Measurements from ENCODE around the gene SLX9. TPM values are rescaled to one million over a fixed set of nuclear protein-coding genes. Genes with fewer than 3 reads are reported as not detected.
A peak's percentile ranks its signal among the peaks of the same experiment; 100 is the strongest.

The SLX9 gene
- total RNA-seq, 6 donors from 2014 or later: 5.5 to 34.6 (median 22.8) TPM

- DNase-seq: peak in 1 of 2 donors; percentile 75
- no peaks in the 10 kb centered on the region for H3K27me3 ChIP-seq
These were observed 72.3 kb downstream of the SLX9 start for GRCh38 chr21:45011911-45012661.

GRCh38 chr21:45012662-45013259 is 72.9 kb downstream of the SLX9 start:
- TF ChIP-seq POLR2AphosphoS5 (IDR thresholded peaks at IDR 0.05) (no peak), EP300 (IDR thresholded peaks at IDR 0.05) (no peak), POLR2A (IDR thresholded peaks at IDR 0.05) (no peak), CTCF (IDR thresholded peaks at IDR 0.05) (no peak)
- ATAC-seq (ENCODE audit: low FRiP score in 2 of 2) (no peak), DNase-seq (no peak)
- H3K27me3 ChIP-seq: peaks cover 0 to under 1% (median under 1%) of the 10 kb centered on the region in 4 donors
- H3K4me3 ChIP-seq: no peak overlapping the region
- peaks cover under 1 to 9% (median 5%) of the 10 kb centered on the region in 4 donors for H3K4me1 ChIP-seq
- H3K27ac ChIP-seq: no peak overlapping the region
- no peaks in the 10 kb centered on the region for H3K36me3 ChIP-seq
- no peaks in the 10 kb centered on the region for H3K9me3 ChIP-seq
- 83 to 87% methylated on average over 9 to 10 of the region's 10 CpGs for WGBS, 2 donors

More at GRCh38 chr21:45011911-45012661, 72.3 kb downstream of the SLX9 start:
- H3K27ac ChIP-seq: no peak overlapping the region
- 65 to 80% methylated on average over 2 to 30 of the region's 30 CpGs for WGBS, 2 donors
- no peaks in the 10 kb centered on the region for H3K9me3 ChIP-seq
- no peaks in the 10 kb centered on the region for H3K36me3 ChIP-seq
- no peak overlapping the region for H3K4me3 ChIP-seq
- peaks cover 0 to 5% (median 4%) of the 10 kb centered on the region in 4 donors for H3K4me1 ChIP-seq
- TF ChIP-seq EP300 (IDR thresholded peaks at IDR 0.05) (no peak), POLR2AphosphoS5 (IDR thresholded peaks at IDR 0.05) (peak in 1 of 2 donors; percentile 21)
- ATAC-seq (ENCODE audit: low FRiP score in 2 of 2): peak; percentile 17 to 52

- H3K9me3 ChIP-seq: no peaks in the 10 kb centered on the region
- 70 to 91% methylated on average over 9 to 19 of the region's 19 CpGs for WGBS, 2 donors
- peaks cover 7 to 14% (median 10%) of the 10 kb centered on the region in 4 donors for H3K4me1 ChIP-seq
- no peaks in the 10 kb centered on the region for H3K36me3 ChIP-seq
- H3K27me3 ChIP-seq: peaks cover 0 to 7% (median 3%) of the 10 kb centered on the region in 4 donors
- DNase-seq (peak in 1 of 2 donors; percentile 66), ATAC-seq (ENCODE audit: low FRiP score in 2 of 2) (no peak)
- TF ChIP-seq EP300 (IDR thresholded peaks at IDR 0.05) (no peak), POLR2AphosphoS5 (IDR thresholded peaks at IDR 0.05) (no peak), CTCF (IDR thresholded peaks at IDR 0.05) (no peak), POLR2A (IDR thresholded peaks at IDR 0.05) (no peak)
- H3K4me3 ChIP-seq: no peak overlapping the region
- no peak overlapping the region for H3K27ac ChIP-seq
These were observed 73.5 kb downstream of the SLX9 start for GRCh38 chr21:45013260-45013841.

- Histone ChIP-seq H3K27me3 (peaks cover 0 to 14% (median 9%) of the 10 kb centered on the region in 4 donors), H3K27ac (no peak overlapping the region), H3K9me3 (no peaks in the 10 kb centered on the region), H3K4me3 (no peak overlapping the region), H3K4me1 (peaks cover 12 to 24% (median 18%) of the 10 kb centered on the region in 4 donors), H3K36me3 (no peaks in the 10 kb centered on the region)
- 82 to 83% methylated on average over 14 of the region's 14 CpGs for WGBS, 2 donors
- no peak for TF ChIP-seq CTCF (IDR thresholded peaks at IDR 0.05)
- no peak for TF ChIP-seq EP300 (IDR thresholded peaks at IDR 0.05)
- TF ChIP-seq POLR2A (IDR thresholded peaks at IDR 0.05): no peak
- TF ChIP-seq POLR2AphosphoS5 (IDR thresholded peaks at IDR 0.05): no peak
- DNase-seq (peak in 1 of 2 donors; percentile 53), ATAC-seq (ENCODE audit: low FRiP score in 2 of 2) (no peak)
These were observed 75.1 kb downstream of the SLX9 start for GRCh38 chr21:45014747-45015468.
